Tibial nerve (tissue), 4 donors: ENCODE measurements around the gene SHB. TPM values are rescaled to one million over a fixed set of nuclear protein-coding genes. Genes with fewer than 3 reads are reported as not detected.

Experiments used
- DNase-seq, 2 donors: peaks; one replicate each; pipeline ENCODE4 v3.0.0-alpha.2; 2019; ENCODE audit warnings: low spot score in 2 of 2
- H3K27ac ChIP-seq, 4 donors: fragments of 200-600 bp; sonication (generic) in 3 of 4; one replicate each; pipeline ENCODE4 v1.5.1; 2017 to 2019; ENCODE audit warnings: mild to moderate bottlenecking in 1 of 4
- H3K27me3 ChIP-seq, 2 donors: fragments of 200-600 bp; sonication (generic) in 1 of 2; one replicate each; pipeline versions ENCODE4 v1.5.1 to v1.6.0; 2017 to 2019
- H3K36me3 ChIP-seq, 3 donors: fragments of 200-600 bp; sonication (generic); one replicate each; pipeline ENCODE4 v1.5.1; 2018 to 2019
- H3K4me1 ChIP-seq, 4 donors: fragments of 200-600 bp; sonication (generic) in 3 of 4; one replicate each; pipeline ENCODE4 v1.5.1; 2017 to 2019
- H3K4me3 ChIP-seq, 4 donors: fragments of 200-600 bp; sonication (generic) in 3 of 4; one replicate each; pipeline ENCODE4 v1.5.1; 2017 to 2019; ENCODE audit warnings: mild to moderate bottlenecking in 1 of 4, moderate library complexity in 1 of 4
- H3K9me3 ChIP-seq, 4 donors: fragments of 200-600 bp; sonication (generic) in 3 of 4; one replicate each; pipeline ENCODE4 v1.5.1; 2017 to 2019
- CTCF ChIP-seq, 5 experiments: fragments of 200-600 bp in 3 of 5; fragments of 450-650 bp in 2 of 5; sonication (generic) in 3 of 5; IDR thresholded peaks; one replicate each; pipeline ENCODE4 v1.5.1; 2016 to 2019; ENCODE audit warnings: antibody characterized with exemption in 5 of 5, mild to moderate bottlenecking in 3 of 5, moderate library complexity in 2 of 5
- EP300 ChIP-seq, 2 donors: sonication (generic); formaldehyde crosslinking; IDR thresholded peaks; one replicate each; pipeline ENCODE4 v1.6.1; 2017; ENCODE audit warnings: antibody characterized with exemption in 2 of 2, mild to moderate bottlenecking in 1 of 2
- POLR2A ChIP-seq, 2 donors: fragments of 450-650 bp; IDR thresholded peaks; one replicate each; pipeline ENCODE4 v1.6.1; 2017; ENCODE audit warnings: antibody characterized with exemption in 2 of 2, mild to moderate bottlenecking in 2 of 2, moderate library complexity in 2 of 2
- WGBS, 2 donors: methylation state at CpG; one replicate each; pipeline ENCODE4 v1.1.5; 2018; 5-methylcytosine and 5-hydroxymethylcytosine counted together
- total RNA-seq, 4 donors: library from RNA; depleted of rRNA; stranded (reverse); fragments of >200 nt; gene quantifications; one replicate each; pipeline ENCODE4 v1.1.0, GENCODE V29; 2016

Gene SHB
- total RNA-seq, 4 donors from 2014 or later = 6.3 to 15.9 (median 11.6) TPM

GRCh38 chr9:38074441-38074961 is 5.5 kb upstream of the SHB start:
- TF ChIP-seq EP300 (IDR thresholded peaks at IDR 0.05) (peak in 1 of 2 donors; percentile 34), CTCF (IDR thresholded peaks at IDR 0.05) (no peak), POLR2A (IDR thresholded peaks at IDR 0.05) (no peak)
- H3K4me1 ChIP-seq = peaks cover 0 to 16% (median 0%) of the 10 kb centered on the region in 4 donors
- DNase-seq = no peak
- H3K27me3 ChIP-seq = no peaks in the 10 kb centered on the region
- no peaks in the 10 kb centered on the region for H3K36me3 ChIP-seq
- H3K27ac ChIP-seq = no peak overlapping the region
- 61 to 68% methylated on average over 5 of the region's 5 CpGs for WGBS, 2 donors
- H3K4me3 ChIP-seq = no peak overlapping the region
- no peaks in the 10 kb centered on the region for H3K9me3 ChIP-seq

DNA sequence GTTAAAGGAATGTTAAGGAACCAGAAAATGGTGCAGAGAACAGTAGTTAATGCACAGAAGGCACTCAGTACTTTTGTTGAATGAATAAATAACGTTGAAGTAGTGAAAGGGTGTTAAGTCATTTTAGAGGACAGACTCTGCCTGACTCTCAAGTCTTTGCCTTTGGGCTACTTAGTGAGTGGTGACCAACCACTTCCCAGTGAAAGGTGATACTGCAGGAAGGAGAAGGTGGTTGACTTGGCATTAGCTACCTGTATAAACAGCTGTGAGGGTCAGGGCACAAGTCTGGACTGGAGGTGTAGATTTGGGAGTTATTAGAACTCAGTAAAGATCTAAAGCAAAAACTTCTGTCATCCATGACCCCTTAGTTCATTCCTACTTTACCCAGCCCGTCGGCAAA is 4.9 kb upstream of the SHB start:
- WGBS, 2 donors = 68% methylated on average over 3 of the region's 3 CpGs
- DNase-seq = no peak

GRCh38 chr9:38071470-38072134 is 2.6 kb upstream of the SHB start:
- TF ChIP-seq CTCF (IDR thresholded peaks at IDR 0.05) (no peak), POLR2A (IDR thresholded peaks at IDR 0.05) (no peak), EP300 (IDR thresholded peaks at IDR 0.05) (no peak)
- Histone ChIP-seq H3K4me1 (peaks cover 0 to 35% (median 15%) of the 10 kb centered on the region in 4 donors), H3K36me3 (no peaks in the 10 kb centered on the region), H3K27ac (peak overlapping the region in 1 of 4 donors; percentile 4), H3K27me3 (no peaks in the 10 kb centered on the region), H3K4me3 (no peak overlapping the region), H3K9me3 (no peaks in the 10 kb centered on the region)
- WGBS, 2 donors = 63 to 64% methylated on average over 7 of the region's 7 CpGs
- DNase-seq = no peak

More for the DNA sequence above, 4.9 kb upstream of the SHB start:
- TF ChIP-seq CTCF (IDR thresholded peaks at IDR 0.05) (no peak), EP300 (IDR thresholded peaks at IDR 0.05) (no peak), POLR2A (IDR thresholded peaks at IDR 0.05) (no peak)
- Histone ChIP-seq H3K4me1 (peaks cover 0 to 18% (median 0%) of the 10 kb centered on the region in 4 donors), H3K4me3 (no peak overlapping the region), H3K9me3 (no peaks in the 10 kb centered on the region), H3K36me3 (no peaks in the 10 kb centered on the region), H3K27ac (no peak overlapping the region), H3K27me3 (no peaks in the 10 kb centered on the region)

DNA sequence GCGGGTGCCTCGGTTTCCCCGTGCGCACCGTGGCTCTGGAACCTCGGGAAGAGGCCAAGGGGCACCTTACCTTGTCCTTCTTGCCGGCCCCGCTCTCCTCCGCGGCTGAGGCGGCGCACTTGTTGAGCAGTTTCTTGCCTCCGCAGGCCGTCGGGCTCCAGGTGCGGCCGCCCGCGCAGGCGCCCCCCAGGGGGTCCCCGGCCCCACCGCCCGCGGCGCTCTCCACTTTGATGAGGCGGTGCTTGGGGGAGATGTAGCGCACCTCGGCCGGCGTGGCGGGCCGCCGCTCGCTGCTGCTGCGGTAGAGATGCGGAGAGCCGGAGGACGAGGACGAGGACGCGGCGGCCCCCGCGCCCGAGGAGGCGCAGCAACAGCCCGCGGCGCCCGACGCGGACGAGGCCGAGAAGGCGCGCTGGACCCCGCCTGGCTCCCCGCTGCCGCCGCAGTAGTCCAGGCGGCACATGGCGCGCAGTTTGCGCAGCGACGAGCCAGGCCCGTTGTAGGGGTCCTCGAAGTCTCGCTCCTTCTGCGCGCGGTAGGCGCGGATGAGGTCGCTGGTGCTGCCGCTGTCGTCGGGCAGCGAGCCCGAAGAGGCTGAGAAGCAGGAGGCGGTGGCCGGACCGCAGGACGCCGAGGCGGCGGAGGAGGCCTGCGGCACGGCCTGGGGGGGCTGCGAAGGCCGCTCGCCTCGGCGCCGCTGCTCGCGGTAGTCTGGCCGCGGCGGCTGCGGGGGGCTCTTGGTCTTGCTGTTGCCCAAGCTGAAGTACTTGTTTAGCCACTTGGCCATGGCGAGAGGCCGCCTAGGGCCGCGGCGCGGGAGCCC is 957 bp downstream of the SHB start:
- Histone ChIP-seq H3K27ac (peak overlapping the region; percentile 60 to 93 (median 80)), H3K36me3 (no peaks in the 10 kb centered on the region), H3K9me3 (no peaks in the 10 kb centered on the region), H3K4me1 (peaks cover 0 to 54% (median 20%) of the 10 kb centered on the region in 4 donors), H3K4me3 (peak overlapping the region; percentile 90 to 96 (median 92)), H3K27me3 (no peaks in the 10 kb centered on the region)
- 1 to 15% methylated on average over 4 to 60 of the region's 107 CpGs for WGBS, 2 donors
- TF ChIP-seq CTCF (IDR thresholded peaks at IDR 0.05) = no peak
- TF ChIP-seq POLR2A (IDR thresholded peaks at IDR 0.05) = no peak
- no peak for TF ChIP-seq EP300 (IDR thresholded peaks at IDR 0.05)
- no peak for DNase-seq
